Central memory CD8-positive, alpha-beta T cell (primary cell): ENCODE data around the gene PFDN1.

Experiments
- ATAC-seq: fragments of 150-1000 bp; cut with Tn5 transposase; replicated peaks from 2 replicates; pipeline ENCODE4 v1.10.0; 2022; ENCODE audit warnings: mild to moderate bottlenecking, moderate FRiP score, moderate number of reproducible peaks; ENCODE audit not compliant: poor library complexity, severe bottlenecking; ENCODE audit errors: extremely low read depth
- DNase-seq, 2 donors: peaks; one replicate each; pipeline ENCODE4 v3.0.0; 2021; ENCODE audit warnings: low spot score in 2 of 2
- H3K27ac Mint-ChIP-seq: one replicate; pipeline ENCODE4 v1.8.0; 2022; ENCODE audit warnings: low read depth, mild to moderate bottlenecking, moderate library complexity, mixed read lengths
- H3K27me3 Mint-ChIP-seq: one replicate; pipeline ENCODE4 v1.8.0; 2022; ENCODE audit warnings: mixed read lengths
- H3K36me3 Mint-ChIP-seq: one replicate; pipeline ENCODE4 v1.8.0; 2022; ENCODE audit warnings: mild to moderate bottlenecking, moderate library complexity, mixed read lengths; ENCODE audit not compliant: insufficient read depth
- H3K4me1 Mint-ChIP-seq: one replicate; pipeline ENCODE4 v1.8.0; 2022; ENCODE audit warnings: mixed read lengths
- H3K4me3 Mint-ChIP-seq: one replicate; pipeline ENCODE4 v1.8.0; 2022; ENCODE audit warnings: mild to moderate bottlenecking, moderate library complexity, mixed read lengths
- H3K9me3 Mint-ChIP-seq: one replicate; pipeline ENCODE4 v1.8.0; 2022; ENCODE audit warnings: mixed read lengths

Gene PFDN1

GRCh38 chr5:140260089-140260656 is 42.7 kb downstream of the PFDN1 start:
- Mint-ChIP-seq H3K4me1 (peaks cover 12% of the 10 kb centered on the region), H3K27me3 (no peaks in the 10 kb centered on the region), H3K9me3 (no peaks in the 10 kb centered on the region), H3K27ac (no peak overlapping the region), H3K36me3 (peaks cover 14% of the 10 kb centered on the region), H3K4me3 (no peak overlapping the region)
- DNase-seq: no peak
- no peak for ATAC-seq

GRCh38 chr5:140259500-140259899 is 43.4 kb downstream of the PFDN1 start:
- Mint-ChIP-seq H3K9me3 (no peaks in the 10 kb centered on the region), H3K4me1 (peaks cover 12% of the 10 kb centered on the region), H3K36me3 (peaks cover 14% of the 10 kb centered on the region), H3K27ac (peak overlapping the region; percentile 5), H3K4me3 (no peak overlapping the region), H3K27me3 (no peaks in the 10 kb centered on the region)
- ATAC-seq (peak; percentile 71), DNase-seq (no peak)

GRCh38 chr5:140258873-140259272 is 44.0 kb downstream of the PFDN1 start:
- H3K4me1 Mint-ChIP-seq: peaks cover 12% of the 10 kb centered on the region
- peak overlapping the region; percentile 5 for H3K27ac Mint-ChIP-seq
- H3K27me3 Mint-ChIP-seq: no peaks in the 10 kb centered on the region
- DNase-seq (no peak), ATAC-seq (no peak)
- no peaks in the 10 kb centered on the region for H3K9me3 Mint-ChIP-seq
- H3K4me3 Mint-ChIP-seq: no peak overlapping the region
- H3K36me3 Mint-ChIP-seq: peaks cover 14% of the 10 kb centered on the region

- H3K27ac Mint-ChIP-seq: peak overlapping the region; percentile 5
- H3K27me3 Mint-ChIP-seq: no peaks in the 10 kb centered on the region
- ATAC-seq (no peak), DNase-seq (no peak)
- peaks cover 12% of the 10 kb centered on the region for H3K4me1 Mint-ChIP-seq
- H3K36me3 Mint-ChIP-seq: peaks cover 13% of the 10 kb centered on the region
- H3K9me3 Mint-ChIP-seq: no peaks in the 10 kb centered on the region
- no peak overlapping the region for H3K4me3 Mint-ChIP-seq
Observed at GRCh38 chr5:140258016-140258415, 44.9 kb downstream of the PFDN1 start.

GRCh38 chr5:140256726-140257125 is 46.2 kb downstream of the PFDN1 start:
- H3K4me1 Mint-ChIP-seq: peaks cover 17% of the 10 kb centered on the region
- H3K4me3 Mint-ChIP-seq: no peak overlapping the region
- no peak overlapping the region for H3K27ac Mint-ChIP-seq
- no peaks in the 10 kb centered on the region for H3K9me3 Mint-ChIP-seq
- no peak for DNase-seq
- H3K27me3 Mint-ChIP-seq: no peaks in the 10 kb centered on the region
- peaks cover 12% of the 10 kb centered on the region for H3K36me3 Mint-ChIP-seq
- ATAC-seq: no peak

GRCh38 chr5:140255460-140256157 is 47.3 kb downstream of the PFDN1 start:
- H3K36me3 Mint-ChIP-seq: peaks cover 9% of the 10 kb centered on the region
- H3K9me3 Mint-ChIP-seq: no peaks in the 10 kb centered on the region
- H3K4me3 Mint-ChIP-seq: no peak overlapping the region
- peaks cover 17% of the 10 kb centered on the region for H3K4me1 Mint-ChIP-seq
- DNase-seq (no peak), ATAC-seq (no peak)
- no peaks in the 10 kb centered on the region for H3K27me3 Mint-ChIP-seq
- no peak overlapping the region for H3K27ac Mint-ChIP-seq

GRCh38 chr5:140253985-140254384 is 48.9 kb downstream of the PFDN1 start:
- H3K9me3 Mint-ChIP-seq: no peaks in the 10 kb centered on the region
- no peak for ATAC-seq
- H3K4me3 Mint-ChIP-seq: no peak overlapping the region
- no peak for DNase-seq
- peaks cover 17% of the 10 kb centered on the region for H3K4me1 Mint-ChIP-seq
- H3K36me3 Mint-ChIP-seq: peaks cover 4% of the 10 kb centered on the region
- no peaks in the 10 kb centered on the region for H3K27me3 Mint-ChIP-seq
- no peak overlapping the region for H3K27ac Mint-ChIP-seq

- no peak for ATAC-seq
- H3K9me3 Mint-ChIP-seq: no peaks in the 10 kb centered on the region
- no peak for DNase-seq
- H3K27me3 Mint-ChIP-seq: no peaks in the 10 kb centered on the region
- peaks cover 2% of the 10 kb centered on the region for H3K36me3 Mint-ChIP-seq
- H3K4me1 Mint-ChIP-seq: peaks cover 17% of the 10 kb centered on the region
- H3K4me3 Mint-ChIP-seq: no peak overlapping the region
- no peak overlapping the region for H3K27ac Mint-ChIP-seq
Observed at GRCh38 chr5:140252470-140253126, 50.3 kb downstream of the PFDN1 start.

GRCh38 chr5:140251527-140251973 is 51.4 kb downstream of the PFDN1 start:
- peak; percentile 75 for ATAC-seq
- peak in 1 of 2 donors; percentile 16 for DNase-seq
- Mint-ChIP-seq H3K4me1 (peaks cover 17% of the 10 kb centered on the region), H3K27ac (no peak overlapping the region), H3K36me3 (no peaks in the 10 kb centered on the region), H3K27me3 (no peaks in the 10 kb centered on the region), H3K9me3 (no peaks in the 10 kb centered on the region), H3K4me3 (no peak overlapping the region)

- Mint-ChIP-seq H3K27ac (no peak overlapping the region), H3K4me3 (no peak overlapping the region)
- DNase-seq: no peak
Observed at GRCh38 chr5:140250386-140250785, 52.5 kb downstream of the PFDN1 start.

GRCh38 chr5:140249536-140249935 is 53.4 kb downstream of the PFDN1 start:
- Mint-ChIP-seq H3K36me3 (peaks cover 3% of the 10 kb centered on the region), H3K9me3 (no peaks in the 10 kb centered on the region), H3K4me1 (peaks cover 25% of the 10 kb centered on the region), H3K4me3 (no peak overlapping the region), H3K27ac (no peak overlapping the region), H3K27me3 (no peaks in the 10 kb centered on the region)
- ATAC-seq (no peak), DNase-seq (no peak)

More at GRCh38 chr5:140250386-140250785, 52.5 kb downstream of the PFDN1 start:
- no peaks in the 10 kb centered on the region for H3K27me3 Mint-ChIP-seq
- peaks cover 17% of the 10 kb centered on the region for H3K4me1 Mint-ChIP-seq
- H3K36me3 Mint-ChIP-seq: no peaks in the 10 kb centered on the region
- ATAC-seq: no peak
- no peaks in the 10 kb centered on the region for H3K9me3 Mint-ChIP-seq

GRCh38 chr5:140248414-140248813 is 54.5 kb downstream of the PFDN1 start:
- Mint-ChIP-seq H3K4me1 (peaks cover 26% of the 10 kb centered on the region), H3K27me3 (no peaks in the 10 kb centered on the region), H3K36me3 (peaks cover 4% of the 10 kb centered on the region), H3K9me3 (no peaks in the 10 kb centered on the region), H3K27ac (peak overlapping the region; percentile 17), H3K4me3 (no peak overlapping the region)
- DNase-seq (no peak), ATAC-seq (no peak)
